ENCODE data around the gene PRCC.

DNA sequence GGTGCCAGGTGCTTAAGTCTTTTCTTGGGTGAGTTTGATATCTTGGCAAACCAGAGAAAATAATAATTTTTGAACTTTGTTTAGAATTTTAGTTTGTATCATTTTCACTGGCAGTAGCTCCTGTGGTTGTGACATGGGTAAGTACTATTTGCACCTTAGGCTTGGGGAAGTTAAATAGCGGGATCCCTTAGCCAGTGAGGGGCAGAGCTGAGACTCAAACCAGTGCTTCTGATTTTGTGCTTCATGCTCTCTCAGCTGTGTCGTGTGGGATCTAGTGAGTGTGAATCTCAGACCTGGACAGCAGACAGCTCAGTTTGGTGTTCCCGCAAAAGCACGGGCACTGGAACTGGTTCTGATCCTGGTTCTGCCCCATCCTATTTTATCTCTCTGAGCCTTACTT, 9.6 kb downstream of the PRCC start:
- TF ChIP-seq, protein P1, sequence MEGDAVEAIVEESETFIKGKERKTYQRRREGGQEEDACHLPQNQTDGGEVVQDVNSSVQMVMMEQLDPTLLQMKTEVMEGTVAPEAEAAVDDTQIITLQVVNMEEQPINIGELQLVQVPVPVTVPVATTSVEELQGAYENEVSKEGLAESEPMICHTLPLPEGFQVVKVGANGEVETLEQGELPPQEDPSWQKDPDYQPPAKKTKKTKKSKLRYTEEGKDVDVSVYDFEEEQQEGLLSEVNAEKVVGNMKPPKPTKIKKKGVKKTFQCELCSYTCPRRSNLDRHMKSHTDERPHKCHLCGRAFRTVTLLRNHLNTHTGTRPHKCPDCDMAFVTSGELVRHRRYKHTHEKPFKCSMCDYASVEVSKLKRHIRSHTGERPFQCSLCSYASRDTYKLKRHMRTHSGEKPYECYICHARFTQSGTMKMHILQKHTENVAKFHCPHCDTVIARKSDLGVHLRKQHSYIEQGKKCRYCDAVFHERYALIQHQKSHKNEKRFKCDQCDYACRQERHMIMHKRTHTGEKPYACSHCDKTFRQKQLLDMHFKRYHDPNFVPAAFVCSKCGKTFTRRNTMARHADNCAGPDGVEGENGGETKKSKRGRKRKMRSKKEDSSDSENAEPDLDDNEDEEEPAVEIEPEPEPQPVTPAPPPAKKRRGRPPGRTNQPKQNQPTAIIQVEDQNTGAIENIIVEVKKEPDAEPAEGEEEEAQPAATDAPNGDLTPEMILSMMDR (conservative IDR thresholded peaks at IDR 0.05; ENCODE audit: low read depth, low read length): no peak
- TF ChIP-seq POLR2A (IDR thresholded peaks at IDR 0.05; ENCODE audit: low read depth, low read length) (no peak), MAFK (IDR thresholded peaks at IDR 0.05; ENCODE audit: low read depth, low read length) (no peak), FOS (IDR thresholded peaks at IDR 0.05; ENCODE audit: low read depth, low read length) (no peak), RFX5 (IDR thresholded peaks at IDR 0.05; ENCODE audit: low read depth, low read length) (no peak), RAD21 (IDR thresholded peaks at IDR 0.05; ENCODE audit: low read length) (no peak), MXI1 (IDR thresholded peaks at IDR 0.05; ENCODE audit: borderline replicate concordance, low read depth, low read length) (no peak)

All from IMR-90 (cell line).